GM19397 (cell line): ENCODE results near the gene OMP.

Experiments
- ATAC-seq: cut with Tn5 transposase; IDR thresholded peaks from one replicate; pipeline ENCODE4 v1.9.1; 2021; ENCODE audit warnings: mild to moderate bottlenecking, moderate library complexity; ENCODE audit not compliant: unreplicated experiment

Gene OMP

GRCh38 chr11:77121876-77122575 is 19.4 kb downstream of the OMP start:
- ATAC-seq = no peak

GRCh38 chr11:77122576-77123212 is 20.1 kb downstream of the OMP start:
- no peak for ATAC-seq

DNA sequence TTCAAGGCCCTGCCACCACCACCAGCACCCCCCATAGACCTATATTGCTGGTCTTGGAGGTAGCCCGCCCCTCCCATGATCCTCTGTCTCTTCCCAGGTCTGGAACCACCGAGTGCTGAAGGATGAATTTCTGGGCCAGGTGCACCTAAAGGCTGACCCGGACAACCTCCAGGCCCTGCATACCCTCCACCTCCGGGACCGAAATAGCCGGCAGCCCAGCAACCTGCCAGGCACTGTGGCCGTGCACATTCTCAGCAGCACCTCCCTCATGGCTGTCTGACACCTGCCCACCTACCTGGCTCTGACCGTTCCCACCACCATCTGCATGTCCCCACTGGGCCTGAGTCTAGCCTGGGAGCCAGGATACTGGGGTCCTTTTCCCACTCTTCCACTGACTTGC is 21.0 kb downstream of the OMP start:
- ATAC-seq = no peak

GRCh38 chr11:77124041-77124440 is 21.4 kb downstream of the OMP start:
- ATAC-seq = no peak

GRCh38 chr11:77124488-77124887 is 21.8 kb downstream of the OMP start:
- no peak for ATAC-seq

DNA sequence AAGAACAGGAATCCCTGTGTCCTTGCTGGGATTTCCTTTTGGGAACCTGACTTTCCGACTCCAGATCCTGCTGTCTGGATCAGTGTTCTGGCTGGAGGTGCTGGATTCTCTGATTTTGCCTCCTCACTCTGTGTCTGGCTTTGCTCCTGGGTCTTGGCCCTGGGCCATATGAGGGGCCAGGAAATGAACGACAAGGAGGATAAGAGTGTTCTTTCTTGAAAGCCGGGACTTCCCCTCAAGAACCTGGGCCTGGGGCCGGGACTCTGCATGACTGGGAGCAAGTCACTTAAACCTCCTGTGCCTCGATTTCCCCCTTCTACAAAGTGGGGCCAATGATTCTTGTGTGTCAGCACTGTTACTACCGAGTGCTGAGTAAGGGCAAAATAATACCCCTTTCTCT is 22.6 kb downstream of the OMP start:
- ATAC-seq = no peak

DNA sequence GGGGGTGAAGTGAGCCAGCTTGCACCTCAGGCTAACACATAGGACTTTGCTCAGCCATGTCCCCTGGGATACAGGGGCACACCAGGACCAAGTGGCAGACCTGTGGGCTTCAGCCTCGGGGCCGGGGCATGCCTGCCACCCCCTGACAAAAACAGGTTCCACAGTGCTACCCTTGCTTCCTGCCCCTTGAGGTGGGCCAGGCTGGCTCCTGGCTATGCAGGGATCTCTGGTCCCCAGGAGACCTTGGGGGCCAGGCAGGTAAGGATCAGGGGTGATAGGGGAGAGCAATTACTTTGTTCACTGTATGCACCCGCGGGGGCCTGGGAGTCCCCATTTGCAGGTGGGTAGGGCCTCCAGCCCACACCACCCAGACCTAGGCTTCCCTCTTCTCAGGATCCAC is 23.1 kb downstream of the OMP start:
- no peak for ATAC-seq

DNA sequence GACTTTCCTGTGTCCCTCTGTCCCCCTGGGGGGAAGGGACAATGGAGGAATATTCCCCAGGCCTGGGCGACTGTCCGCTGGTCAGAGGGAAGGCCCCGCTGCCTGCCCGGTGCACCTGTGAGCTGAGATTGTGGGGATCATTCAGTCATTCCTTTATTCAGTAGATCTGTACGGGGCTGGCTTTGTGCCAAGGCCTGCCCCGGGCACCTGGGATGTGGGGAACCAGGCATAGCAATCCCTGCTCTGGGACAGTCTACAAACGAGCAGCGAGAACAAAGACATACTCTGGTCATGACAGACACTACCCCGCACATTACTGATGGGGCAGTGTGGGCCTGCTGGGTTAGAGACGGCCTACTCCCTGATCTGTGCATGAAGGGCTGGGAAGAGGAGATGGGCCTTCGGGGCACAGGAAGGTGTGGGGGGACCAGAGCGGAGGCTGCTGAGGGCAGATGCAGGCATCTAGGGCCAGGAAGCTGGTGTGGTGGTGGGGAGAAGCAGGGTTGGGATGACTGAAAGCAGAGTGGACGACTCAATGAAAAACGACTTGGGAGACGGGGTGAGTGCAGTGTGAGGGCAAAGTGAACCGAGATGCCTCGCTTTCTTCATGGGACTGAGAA is 23.6 kb downstream of the OMP start:
- no peak for ATAC-seq

- no peak for ATAC-seq
Measured at GRCh38 chr11:77126861-77127234, 24.2 kb downstream of the OMP start.

GRCh38 chr11:77127235-77127911 is 24.7 kb downstream of the OMP start:
- ATAC-seq = no peak

GRCh38 chr11:77127920-77128691 is 25.5 kb downstream of the OMP start, which contains the start of gene MYO7A:
MYO7A (plus strand) TSS chr11:77128246; CDS start chr11:77130635, 2,389 bp downstream.
- no peak for ATAC-seq

- ATAC-seq = no peak
Measured at GRCh38 chr11:77129069-77129841, 26.6 kb downstream of the OMP start.

DNA sequence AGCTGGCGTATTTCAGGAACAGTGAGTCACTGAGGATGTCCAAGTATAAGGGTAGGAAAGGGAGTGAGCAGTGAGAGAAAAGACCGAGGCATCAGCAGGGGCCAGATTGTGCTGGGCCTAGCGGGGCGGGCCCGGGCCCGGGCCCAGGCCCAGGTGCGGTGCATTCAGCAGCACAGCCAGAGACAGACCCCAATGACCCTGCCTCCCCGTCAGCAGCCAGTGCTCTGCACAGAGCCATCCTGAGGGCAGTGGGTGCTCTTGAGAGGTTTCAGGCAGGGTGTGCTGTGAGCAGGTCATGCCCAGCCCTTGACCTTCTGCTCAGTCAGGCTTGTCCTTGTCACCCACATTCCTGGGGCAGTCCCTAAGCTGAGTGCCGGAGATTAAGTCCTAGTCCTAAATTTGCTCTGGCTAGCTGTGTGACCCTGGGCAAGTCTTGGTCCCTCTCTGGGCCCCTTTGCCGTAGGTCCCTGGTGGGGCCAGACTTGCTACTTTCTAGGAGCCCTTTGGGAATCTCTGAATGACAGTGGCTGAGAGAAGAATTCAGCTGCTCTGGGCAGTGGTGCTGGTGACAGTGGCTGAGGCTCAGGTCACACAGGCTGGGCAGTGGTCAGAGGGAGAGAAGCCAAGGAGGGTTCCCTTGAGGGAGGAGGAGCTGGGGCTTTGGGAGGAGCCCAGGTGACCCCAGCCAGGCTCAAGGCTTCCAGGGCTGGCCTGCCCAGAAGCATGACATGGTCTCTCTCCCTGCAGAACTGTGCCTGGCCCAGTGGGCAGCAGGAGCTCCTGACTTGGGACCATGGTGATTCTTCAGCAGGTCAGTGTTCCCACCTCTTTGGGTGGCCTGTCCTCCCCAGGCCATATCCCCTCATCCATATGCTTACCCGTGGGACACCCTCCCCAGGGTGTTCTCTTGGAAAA is 27.5 kb downstream of the OMP start:
- no peak for ATAC-seq

- no peak for ATAC-seq
Measured at GRCh38 chr11:77130763-77131513, 28.3 kb downstream of the OMP start.

GRCh38 chr11:77131560-77131959 is 28.9 kb downstream of the OMP start:
- ATAC-seq = no peak

DNA sequence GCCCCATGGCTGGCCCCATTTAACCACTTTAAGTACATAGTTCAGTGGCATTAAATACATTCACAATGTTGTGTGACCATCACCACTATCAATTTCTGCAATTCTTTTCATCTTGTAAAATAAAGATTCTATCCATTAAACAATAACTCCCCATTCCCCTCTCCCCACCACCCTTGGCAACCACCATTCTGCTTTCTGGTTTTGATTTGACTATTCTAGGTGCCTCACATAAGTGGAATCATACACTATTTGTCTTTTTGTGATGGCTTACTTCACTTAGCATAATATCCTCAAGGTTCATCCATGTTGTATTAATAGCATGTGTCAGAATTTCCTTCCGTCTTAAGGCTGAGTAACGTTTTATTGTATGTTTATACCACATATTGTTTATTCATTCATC is 32.4 kb downstream of the OMP start:
- no peak for ATAC-seq

DNA sequence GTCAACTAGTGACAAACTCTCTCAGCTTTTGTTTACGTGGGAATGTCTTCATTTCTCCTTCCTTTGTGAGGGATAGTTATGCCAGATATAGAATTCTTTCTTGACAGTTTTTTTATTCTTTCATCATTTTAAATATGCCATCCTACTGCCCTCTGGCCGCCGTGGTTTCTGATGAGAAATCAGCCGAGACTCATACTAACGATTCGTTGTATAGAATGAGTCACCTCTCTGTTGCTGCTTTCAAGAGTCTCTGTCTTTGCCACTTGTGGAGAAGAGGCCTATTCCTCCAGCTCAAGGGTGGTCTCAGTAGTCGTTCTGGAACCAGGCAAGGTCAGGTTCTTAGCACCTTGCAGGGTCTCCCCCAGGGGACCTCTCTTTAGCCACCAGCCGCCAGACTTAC is 33.4 kb downstream of the OMP start:
- ATAC-seq = no peak

DNA sequence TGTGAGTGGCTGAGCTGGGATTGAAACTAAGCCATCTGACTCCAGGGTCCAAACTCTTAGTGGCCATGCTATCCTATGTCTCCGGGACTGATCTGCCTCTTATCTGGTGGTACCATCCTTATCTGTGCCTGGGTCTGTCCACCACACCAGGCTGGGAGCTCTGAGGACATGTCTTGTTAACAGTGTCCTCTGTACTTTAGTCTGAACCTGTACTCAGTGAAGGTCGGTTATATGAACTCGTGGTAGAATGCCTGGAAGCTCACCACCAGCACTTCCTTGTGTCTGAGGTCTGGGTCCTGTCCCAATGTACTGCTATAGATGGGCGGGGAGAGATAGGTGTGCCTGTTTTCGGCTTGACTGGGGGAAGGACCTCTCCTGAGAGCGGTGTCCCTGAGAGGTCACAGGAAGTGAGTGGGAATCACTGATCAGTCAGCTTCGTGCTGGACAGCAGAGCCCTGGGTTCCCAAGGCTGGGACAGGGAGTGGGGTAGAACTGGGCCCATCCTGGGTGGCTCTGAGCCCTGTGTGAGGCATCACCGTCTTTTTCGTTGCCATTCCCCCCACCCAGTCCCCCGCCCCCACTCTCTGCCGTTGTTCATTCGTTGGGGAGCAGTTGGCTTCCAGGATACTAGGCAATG is 34.3 kb downstream of the OMP start:
- no peak for ATAC-seq
